ENCODE data around the gene RTKN. TPM values are rescaled to one million over a fixed set of nuclear protein-coding genes. Genes with fewer than 3 reads are reported as not detected.

The RTKN gene
- total RNA-seq, 1 donor: 14.1 TPM

GRCh38 chr2:74419345-74419744 is 22.4 kb downstream of the RTKN start:
- Histone ChIP-seq H3K9me3 (ENCODE audit: low read depth, low read length) (no peaks in the 10 kb centered on the region), H3K4me1 (ENCODE audit: insufficient read depth, low read length) (peaks cover 15% of the 10 kb centered on the region), H3K27me3 (ENCODE audit: insufficient read depth, low read length) (no peaks in the 10 kb centered on the region), H2AFZ (ENCODE audit: low read length) (no peak overlapping the region), H3K4me2 (ENCODE audit: insufficient read depth, low read length) (no peak overlapping the region), H3K79me2 (ENCODE audit: insufficient read depth, low read length) (no peaks in the 10 kb centered on the region), H3K27ac (ENCODE audit: low read depth, low read length) (no peak overlapping the region), H4K20me1 (ENCODE audit: insufficient read depth, low read length) (no peaks in the 10 kb centered on the region), H3K36me3 (ENCODE audit: insufficient read depth, low read length) (no peaks in the 10 kb centered on the region), H3K4me3 (ENCODE audit: insufficient read depth, low read length) (no peak overlapping the region)
- peak; percentile 77 for DNase-seq (ENCODE audit: insufficient read length, low spot score, missing footprints)
- TF ChIP-seq, protein P1, sequence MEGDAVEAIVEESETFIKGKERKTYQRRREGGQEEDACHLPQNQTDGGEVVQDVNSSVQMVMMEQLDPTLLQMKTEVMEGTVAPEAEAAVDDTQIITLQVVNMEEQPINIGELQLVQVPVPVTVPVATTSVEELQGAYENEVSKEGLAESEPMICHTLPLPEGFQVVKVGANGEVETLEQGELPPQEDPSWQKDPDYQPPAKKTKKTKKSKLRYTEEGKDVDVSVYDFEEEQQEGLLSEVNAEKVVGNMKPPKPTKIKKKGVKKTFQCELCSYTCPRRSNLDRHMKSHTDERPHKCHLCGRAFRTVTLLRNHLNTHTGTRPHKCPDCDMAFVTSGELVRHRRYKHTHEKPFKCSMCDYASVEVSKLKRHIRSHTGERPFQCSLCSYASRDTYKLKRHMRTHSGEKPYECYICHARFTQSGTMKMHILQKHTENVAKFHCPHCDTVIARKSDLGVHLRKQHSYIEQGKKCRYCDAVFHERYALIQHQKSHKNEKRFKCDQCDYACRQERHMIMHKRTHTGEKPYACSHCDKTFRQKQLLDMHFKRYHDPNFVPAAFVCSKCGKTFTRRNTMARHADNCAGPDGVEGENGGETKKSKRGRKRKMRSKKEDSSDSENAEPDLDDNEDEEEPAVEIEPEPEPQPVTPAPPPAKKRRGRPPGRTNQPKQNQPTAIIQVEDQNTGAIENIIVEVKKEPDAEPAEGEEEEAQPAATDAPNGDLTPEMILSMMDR (IDR thresholded peaks at IDR 0.05; ENCODE audit: extremely low read depth, low read depth, low read length): no peak

- TF ChIP-seq, protein P1 (IDR thresholded peaks at IDR 0.05; ENCODE audit: extremely low read depth, low read depth, low read length): no peak
- no peak overlapping the region for H3K4me2 ChIP-seq (ENCODE audit: insufficient read depth, low read length)
- H3K27ac ChIP-seq (ENCODE audit: low read depth, low read length): no peak overlapping the region
- no peaks in the 10 kb centered on the region for H4K20me1 ChIP-seq (ENCODE audit: insufficient read depth, low read length)
- peaks cover 19% of the 10 kb centered on the region for H3K4me1 ChIP-seq (ENCODE audit: insufficient read depth, low read length)
- H3K4me3 ChIP-seq (ENCODE audit: insufficient read depth, low read length): no peak overlapping the region
- no peaks in the 10 kb centered on the region for H3K36me3 ChIP-seq (ENCODE audit: insufficient read depth, low read length)
- peak; percentile 39 for DNase-seq (ENCODE audit: insufficient read length, low spot score, missing footprints)
- H2AFZ ChIP-seq (ENCODE audit: low read length): no peak overlapping the region
- H3K9me3 ChIP-seq (ENCODE audit: low read depth, low read length): no peaks in the 10 kb centered on the region
- H3K27me3 ChIP-seq (ENCODE audit: insufficient read depth, low read length): no peaks in the 10 kb centered on the region
- H3K79me2 ChIP-seq (ENCODE audit: insufficient read depth, low read length): no peaks in the 10 kb centered on the region
These were observed 23.4 kb downstream of the RTKN start for GRCh38 chr2:74418312-74418711.

DNA sequence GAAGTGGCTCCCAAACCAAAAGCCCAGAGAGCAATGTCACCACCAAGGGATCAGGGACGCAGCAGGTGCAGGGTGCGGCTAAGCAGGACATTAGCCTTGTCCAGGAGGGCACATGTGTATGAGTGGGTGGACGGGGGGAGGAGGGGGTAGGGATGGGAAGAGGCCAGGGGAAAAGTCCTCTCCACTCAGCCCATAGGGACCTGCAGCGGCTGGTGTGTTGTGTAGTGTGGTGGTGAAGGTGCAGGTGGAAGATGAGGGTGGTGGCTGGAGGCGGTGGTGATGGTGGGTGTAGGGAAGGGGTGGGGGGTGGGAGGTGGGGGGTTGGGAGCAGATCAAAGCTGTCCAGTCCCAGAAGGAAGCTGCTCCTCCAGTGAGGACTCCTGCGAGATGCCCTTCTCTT is 24.0 kb downstream of the RTKN start:
- no peaks in the 10 kb centered on the region for H3K79me2 ChIP-seq (ENCODE audit: insufficient read depth, low read length)
- H3K4me3 ChIP-seq (ENCODE audit: insufficient read depth, low read length): no peak overlapping the region
- H3K9me3 ChIP-seq (ENCODE audit: low read depth, low read length): no peaks in the 10 kb centered on the region
- TF ChIP-seq, protein P1 (IDR thresholded peaks at IDR 0.05; ENCODE audit: extremely low read depth, low read depth, low read length): no peak
- H3K4me2 ChIP-seq (ENCODE audit: insufficient read depth, low read length): no peak overlapping the region
- peak; percentile 59 for DNase-seq (ENCODE audit: insufficient read length, low spot score, missing footprints)
- peaks cover 19% of the 10 kb centered on the region for H3K4me1 ChIP-seq (ENCODE audit: insufficient read depth, low read length)
- H3K36me3 ChIP-seq (ENCODE audit: insufficient read depth, low read length): no peaks in the 10 kb centered on the region
- H4K20me1 ChIP-seq (ENCODE audit: insufficient read depth, low read length): no peaks in the 10 kb centered on the region
- H3K27ac ChIP-seq (ENCODE audit: low read depth, low read length): no peak overlapping the region
- no peak overlapping the region for H2AFZ ChIP-seq (ENCODE audit: low read length)
- no peaks in the 10 kb centered on the region for H3K27me3 ChIP-seq (ENCODE audit: insufficient read depth, low read length)

- no peaks in the 10 kb centered on the region for H4K20me1 ChIP-seq (ENCODE audit: insufficient read depth, low read length)
- H3K4me2 ChIP-seq (ENCODE audit: insufficient read depth, low read length): no peak overlapping the region
- no peak overlapping the region for H3K27ac ChIP-seq (ENCODE audit: low read depth, low read length)
- DNase-seq (ENCODE audit: insufficient read length, low spot score, missing footprints): peak; percentile 51
- H3K4me3 ChIP-seq (ENCODE audit: insufficient read depth, low read length): no peak overlapping the region
- TF ChIP-seq, protein P1 (IDR thresholded peaks at IDR 0.05; ENCODE audit: extremely low read depth, low read depth, low read length): no peak
- no peaks in the 10 kb centered on the region for H3K36me3 ChIP-seq (ENCODE audit: insufficient read depth, low read length)
- no peak overlapping the region for H2AFZ ChIP-seq (ENCODE audit: low read length)
- peaks cover 18% of the 10 kb centered on the region for H3K4me1 ChIP-seq (ENCODE audit: insufficient read depth, low read length)
- no peaks in the 10 kb centered on the region for H3K27me3 ChIP-seq (ENCODE audit: insufficient read depth, low read length)
- H3K9me3 ChIP-seq (ENCODE audit: low read depth, low read length): no peaks in the 10 kb centered on the region
- no peaks in the 10 kb centered on the region for H3K79me2 ChIP-seq (ENCODE audit: insufficient read depth, low read length)
These were observed 24.5 kb downstream of the RTKN start for GRCh38 chr2:74417197-74417596.
